Hematopoietic multipotent progenitor cell (in vitro differentiated cells): ENCODE measurements around the gene PARD3. TPM values are rescaled to one million over a fixed set of nuclear protein-coding genes. Genes with fewer than 3 reads are reported as not detected.

Experiments
- DNase-seq, 3 donors: peaks; one replicate each; pipeline ENCODE4 v3.0.0-alpha.2; 2011 to 2015; ENCODE audit warnings: low read depth in 2 of 3, low spot score in 2 of 3
- total RNA-seq: library from RNA; depleted of rRNA; stranded (reverse); fragments of >200 nt; gene quantifications from one replicate; pipeline ENCODE4 v1.2.3, GENCODE V29; 2012

Gene PARD3
- total RNA-seq, 1 donor, result 3.2 TPM

GRCh38 chr10:34184397-34184796 lies 630.7 kb downstream of the PARD3 start:
- no peak for DNase-seq

- DNase-seq, result no peak
Measured at GRCh38 chr10:34183016-34183796, 631.9 kb downstream of the PARD3 start.

GRCh38 chr10:34181553-34182300 lies 633.4 kb downstream of the PARD3 start:
- no peak for DNase-seq

DNA sequence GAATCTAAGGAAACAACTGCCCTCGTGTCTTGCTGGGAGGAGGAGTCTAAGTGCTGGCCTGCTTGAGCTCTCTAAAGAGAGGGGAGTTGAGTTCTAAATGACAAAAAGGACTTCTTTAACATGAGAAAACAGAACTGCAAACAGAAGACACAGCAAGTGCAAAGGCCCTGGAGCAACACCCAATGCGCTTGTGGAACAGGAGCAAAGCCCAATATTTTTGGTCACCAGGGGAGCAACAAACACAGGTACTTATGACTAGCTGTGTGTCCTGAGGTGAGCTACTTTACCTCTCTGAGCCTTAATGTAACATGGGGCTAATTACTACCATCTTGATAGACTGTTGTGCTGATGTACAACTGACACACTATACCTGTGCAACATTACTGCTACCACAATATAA lies 634.3 kb downstream of the PARD3 start:
- DNase-seq, result no peak

- DNase-seq, result no peak
Measured at GRCh38 chr10:34179280-34179679, 635.8 kb downstream of the PARD3 start.

DNA sequence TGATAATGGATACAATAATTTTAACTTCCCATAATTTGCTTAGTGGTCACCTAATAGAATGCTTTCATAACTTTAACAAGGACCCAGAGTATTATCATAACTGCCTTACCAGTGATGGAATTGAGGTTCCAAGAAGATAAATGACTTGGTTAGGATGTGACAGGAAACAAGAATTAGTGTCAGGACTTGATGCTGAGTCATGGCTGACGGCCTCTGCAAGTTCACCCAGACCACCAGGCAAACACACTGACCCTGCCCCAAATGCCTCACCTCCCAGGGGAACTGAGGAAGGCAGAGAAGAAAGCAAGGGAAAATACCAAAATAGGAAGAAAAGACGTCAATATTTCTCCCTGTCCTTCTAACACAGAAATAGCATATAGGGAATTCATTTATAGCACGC lies 636.3 kb downstream of the PARD3 start:
- DNase-seq, result no peak

- no peak for DNase-seq
Measured at GRCh38 chr10:34178196-34178595, 636.9 kb downstream of the PARD3 start.

- no peak for DNase-seq
Measured at GRCh38 chr10:34177445-34177844, 637.7 kb downstream of the PARD3 start.

- no peak for DNase-seq
Measured at GRCh38 chr10:34176351-34176750, 638.7 kb downstream of the PARD3 start.

GRCh38 chr10:34175121-34175520 lies 640.0 kb downstream of the PARD3 start:
- DNase-seq, result no peak

DNA sequence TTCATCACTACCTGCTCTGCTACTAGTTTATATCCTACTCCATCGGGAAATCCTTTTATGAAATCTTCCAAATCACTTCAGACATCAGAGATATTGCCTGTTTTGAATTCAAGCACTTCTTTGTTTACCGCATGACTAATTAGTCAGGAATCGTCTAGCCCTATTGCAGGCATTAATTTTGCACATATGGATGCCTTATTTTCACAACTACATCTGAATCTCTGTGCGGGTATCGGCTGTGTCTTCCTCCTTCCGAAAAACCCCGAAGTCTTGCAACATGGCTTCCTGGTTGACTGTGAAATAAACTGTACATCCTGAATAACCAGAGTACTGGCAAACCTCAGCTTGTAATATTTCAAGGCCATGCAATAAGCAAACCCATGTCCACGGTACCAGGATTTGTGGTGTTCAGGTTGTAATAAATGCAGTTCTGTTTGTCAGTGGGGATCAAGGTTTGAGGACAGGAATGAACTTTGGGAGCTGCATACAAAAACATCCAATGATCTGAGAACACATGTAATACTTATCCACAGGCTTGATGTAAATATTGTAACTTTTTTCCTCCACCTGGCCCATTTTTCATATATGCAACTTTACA lies 642.1 kb downstream of the PARD3 start:
- DNase-seq, result no peak

DNA sequence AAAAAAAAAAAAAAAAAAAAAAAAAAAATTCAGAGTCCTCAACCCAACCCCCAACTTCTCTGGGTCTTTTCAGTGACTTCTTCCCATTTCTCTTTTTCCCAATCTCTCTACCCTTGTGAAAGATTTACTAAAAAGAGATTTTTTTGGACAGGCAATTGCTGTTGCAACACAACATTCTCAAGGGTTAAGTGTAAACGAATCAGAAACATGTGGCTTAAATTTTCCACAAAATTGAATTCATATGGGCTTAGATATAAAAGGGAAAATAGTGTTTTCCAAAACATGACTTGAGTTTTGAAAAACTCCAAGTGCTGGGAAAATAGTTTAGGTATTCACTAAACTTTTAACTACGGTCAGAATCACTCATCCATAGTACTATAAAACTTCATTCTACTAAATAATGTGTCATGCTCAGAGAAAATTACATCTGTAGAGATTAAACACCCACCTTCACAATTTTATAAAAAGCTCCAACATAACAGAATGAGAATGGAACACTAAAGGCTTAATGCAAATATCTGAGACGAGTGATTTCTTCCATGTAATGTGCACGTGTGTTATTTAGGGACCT lies 643.1 kb downstream of the PARD3 start:
- no peak for DNase-seq

DNA sequence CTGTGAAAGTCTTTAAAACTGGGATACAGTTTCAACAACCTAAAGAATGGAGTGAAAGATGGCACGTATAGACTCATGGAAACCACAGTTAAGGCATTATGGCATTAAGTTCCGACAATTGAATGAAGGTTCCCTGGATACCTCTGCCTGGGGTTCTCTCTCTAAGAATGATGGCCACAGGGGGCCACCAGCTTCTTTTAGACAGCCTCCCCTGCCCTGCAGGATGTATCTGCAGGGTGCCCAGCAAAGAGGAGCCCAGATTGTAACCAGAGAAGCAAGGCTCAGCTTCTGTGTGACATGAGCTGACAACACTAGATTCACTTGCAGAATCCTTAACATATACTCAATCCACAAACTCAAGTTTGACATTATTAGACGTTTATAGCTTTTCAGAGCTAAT lies 645.4 kb downstream of the PARD3 start:
- no peak for DNase-seq

DNA sequence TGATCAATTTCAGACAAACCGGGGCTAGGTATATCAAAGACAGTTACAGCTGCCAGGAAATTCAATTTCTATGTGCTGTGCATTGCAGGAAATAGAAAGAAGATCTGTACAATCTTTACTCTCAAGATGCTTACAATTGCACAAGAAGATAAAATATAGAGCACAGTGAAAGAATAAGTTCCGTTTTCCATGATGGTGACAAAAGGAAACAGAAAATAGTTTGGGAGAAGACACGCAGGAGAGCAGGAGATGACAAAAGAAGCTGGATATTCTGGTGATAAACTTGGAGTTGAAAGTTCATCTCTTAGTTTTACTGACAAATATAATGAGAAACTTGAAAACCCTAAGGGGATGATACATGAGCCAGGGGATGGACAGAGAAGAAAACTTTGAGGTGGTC lies 646.0 kb downstream of the PARD3 start:
- no peak for DNase-seq

- DNase-seq, result no peak
Measured at GRCh38 chr10:34168439-34168838, 646.7 kb downstream of the PARD3 start.

DNA sequence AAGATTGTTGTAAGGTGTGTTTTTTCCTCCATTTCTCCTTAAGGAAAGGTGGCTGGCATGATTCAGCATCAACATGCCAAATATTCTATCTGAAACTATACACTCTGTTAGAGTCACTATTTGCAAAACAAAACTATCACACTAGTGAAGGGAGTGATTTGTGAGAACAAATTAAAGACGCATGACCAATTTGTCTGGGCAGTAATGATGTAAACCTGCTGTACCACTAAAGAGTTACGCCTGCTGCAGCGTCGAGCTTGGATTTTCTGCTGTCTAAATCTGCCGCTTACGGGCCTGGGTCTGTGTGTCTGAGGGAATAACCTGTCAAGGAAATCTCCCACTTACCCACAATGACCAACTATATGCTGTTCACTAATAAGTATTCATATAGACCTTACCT lies 648.3 kb downstream of the PARD3 start:
- no peak for DNase-seq

DNA sequence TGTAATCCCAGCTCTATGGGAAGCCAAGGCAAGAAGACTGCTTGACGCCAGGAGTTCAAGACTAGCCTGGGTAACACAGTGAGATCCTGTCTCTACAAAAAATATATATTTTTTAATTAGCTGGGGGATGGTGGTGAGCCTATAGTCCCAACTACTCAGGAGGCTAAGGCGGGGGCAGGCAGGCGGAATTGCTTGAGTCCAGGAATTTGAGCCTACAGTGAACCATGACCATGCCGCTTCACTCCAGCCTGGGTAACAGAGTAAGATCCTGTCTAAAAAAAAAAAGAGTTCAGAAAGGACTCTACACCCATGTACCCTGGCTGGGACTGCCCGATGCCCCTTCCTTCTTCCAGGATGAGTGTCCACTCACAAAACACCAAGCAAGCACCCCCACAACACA lies 648.7 kb downstream of the PARD3 start:
- no peak for DNase-seq

DNA sequence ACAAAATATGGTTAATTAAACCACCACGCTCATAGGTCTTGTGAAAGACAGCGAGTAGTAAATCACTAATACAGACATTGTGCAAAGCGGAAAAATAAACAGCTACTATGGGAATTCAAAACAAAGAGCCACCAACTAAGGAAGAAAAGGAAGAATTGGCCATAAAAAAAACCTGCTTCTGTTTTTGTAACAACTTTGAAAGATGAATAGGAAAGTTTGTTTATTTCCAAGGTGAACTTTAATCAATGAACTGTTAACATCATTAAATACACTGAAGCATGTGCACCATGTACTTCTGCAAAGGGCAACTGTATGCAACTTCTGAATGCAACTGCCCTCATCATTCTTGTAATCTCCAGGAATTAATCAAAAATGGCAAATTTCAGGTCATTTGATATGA lies 651.1 kb downstream of the PARD3 start:
- no peak for DNase-seq

DNA sequence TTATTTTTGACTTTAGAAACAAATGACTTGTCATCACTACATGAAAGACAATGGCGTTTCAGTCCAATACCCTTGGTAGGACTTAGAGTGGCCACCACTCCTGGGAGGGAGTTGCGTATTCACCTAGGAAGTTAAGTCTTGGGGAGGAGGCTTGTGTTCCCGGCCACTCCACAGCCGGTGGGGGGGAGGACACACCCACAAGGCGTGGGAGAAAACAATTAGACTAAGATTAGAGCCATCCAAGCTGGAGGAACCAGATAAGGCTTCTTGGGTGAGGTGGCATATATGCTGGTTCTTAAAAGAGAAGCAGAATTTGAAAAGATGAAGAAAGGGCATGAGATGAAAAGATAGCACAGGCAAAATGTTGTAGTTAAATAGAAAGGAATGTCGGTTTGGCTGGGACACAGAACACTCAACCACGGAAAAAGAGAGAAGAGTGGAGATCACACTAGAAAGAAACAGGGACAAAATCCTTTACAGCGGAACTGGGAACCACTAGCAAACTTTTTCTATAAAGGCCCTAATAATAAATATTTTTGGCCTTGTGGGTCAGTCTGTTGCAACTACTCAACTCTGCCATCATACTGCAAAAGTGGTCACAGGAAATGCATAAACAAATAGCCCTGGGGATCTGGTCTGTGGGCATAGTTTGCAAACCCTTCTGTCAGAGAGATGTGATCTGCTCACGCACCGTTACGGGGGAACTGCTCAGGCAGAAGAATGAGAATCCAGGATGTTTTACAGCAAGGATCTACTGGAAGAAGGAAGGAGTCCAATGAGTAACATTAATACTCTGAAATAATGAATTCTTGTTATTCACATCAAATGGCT lies 651.8 kb downstream of the PARD3 start:
- DNase-seq, result peak in 2 of 3 donors; percentile 18 to 25

- DNase-seq, result no peak
Measured at GRCh38 chr10:34161777-34162370, 653.2 kb downstream of the PARD3 start.
